Sigmoid colon (tissue), 7 donors: Measurements from ENCODE around the gene ADISSP. TPM values are rescaled to one million over a fixed set of nuclear protein-coding genes. Genes with fewer than 3 reads are reported as not detected.

ENCODE experiments used
- DNase-seq: peaks from one replicate; pipeline ENCODE4 v3.0.0-alpha.2; 2019
- H3K27ac ChIP-seq, 4 donors: fragments of 200-600 bp; sonication (generic); one replicate each; pipeline ENCODE4 v1.5.1; 2016 to 2019; ENCODE audit warnings: mild to moderate bottlenecking in 1 of 4
- H3K27me3 ChIP-seq, 3 donors: fragments of 200-600 bp; sonication (generic); one replicate each; pipeline ENCODE4 v1.5.1; 2019; ENCODE audit warnings: mild to moderate bottlenecking in 1 of 3
- H3K36me3 ChIP-seq, 4 donors: fragments of 200-600 bp; sonication (generic); one replicate each; pipeline ENCODE4 v1.5.1; 2016 to 2019
- H3K4me1 ChIP-seq, 4 donors: fragments of 200-600 bp; sonication (generic); one replicate each; pipeline ENCODE4 v1.5.1; 2017 to 2019
- H3K4me3 ChIP-seq, 4 donors: fragments of 200-600 bp; sonication (generic); one replicate each; pipeline ENCODE4 v1.5.1; 2017 to 2019; ENCODE audit warnings: mild to moderate bottlenecking in 2 of 4, moderate library complexity in 1 of 4
- H3K9me3 ChIP-seq, 4 donors: fragments of 200-600 bp in 3 of 4; sonication (generic) in 3 of 4; one replicate each; pipeline versions ENCODE4 v1.5.1 to v1.6.1; 2013 to 2019
- EP300 ChIP-seq, 4 donors: sonication (generic); formaldehyde crosslinking; IDR thresholded peaks; one replicate each; pipeline ENCODE4 v1.6.1; 2017; ENCODE audit warnings: antibody characterized with exemption in 4 of 4
- POLR2A ChIP-seq, 2 donors: fragments of 450-650 bp; IDR thresholded peaks; one replicate each; pipeline ENCODE4 v1.6.1; 2016; ENCODE audit warnings: antibody characterized with exemption in 2 of 2, mild to moderate bottlenecking in 2 of 2, moderate library complexity in 2 of 2
- POLR2AphosphoS5 ChIP-seq, 4 donors: sonication (generic); formaldehyde crosslinking; IDR thresholded peaks; one replicate each; pipeline ENCODE4 v1.6.1; 2017; ENCODE audit warnings: antibody characterized with exemption in 4 of 4
- WGBS, 2 donors: extraction: QIAGEN DNeasy Blood & Tissue Kit; methylation state at CpG; one replicate each; pipeline ENCODE4 v1.1.7; 2013; 5-methylcytosine and 5-hydroxymethylcytosine counted together
- intact Hi-C: fragments of 100-400 bp; cut with DNase I; formaldehyde crosslinking; loops from one replicate; pipeline ENCODE4 v1.15.1; 2023
- polyA plus RNA-seq, 3 donors: library from polyadenylated mRNA; stranded (reverse); fragments of 200-250 nt; gene quantifications; one replicate each; pipeline ENCODE4 v1.2.3, GENCODE V29; 2013
- total RNA-seq, 4 donors: library from RNA; depleted of rRNA; stranded (reverse); fragments of >200 nt; gene quantifications; one replicate each; pipeline ENCODE4 v1.1.0, GENCODE V29; 2016
- TF ChIP-seq, protein P1 (sequence below), 4 experiments: fragments of 450-650 bp in 3 of 4; fragments of 200-600 bp in 1 of 4; IDR thresholded peaks; one replicate each; pipeline ENCODE4 v1.5.1; 2016 to 2019; ENCODE audit warnings: antibody characterized with exemption in 4 of 4, mild to moderate bottlenecking in 3 of 4, moderate library complexity in 2 of 4
- donor health status: healthy with polysubstance abuse.
- donor health status: Bipolar disorder and iron deficiency.
- donor health status: healthy.

The ADISSP gene
- total and polyA plus RNA-seq, 7 donors: 15.7 to 116 (median 53.2) TPM

GRCh38 chr20:3800256-3800877, 32.8 kb upstream of the ADISSP start:
- DNase-seq: no peak
- WGBS, 2 donors: 66 to 92% methylated on average over 18 of the region's 18 CpGs
- Histone ChIP-seq H3K4me1 (peaks cover 0 to 49% (median 43%) of the 10 kb centered on the region in 4 donors), H3K9me3 (no peaks in the 10 kb centered on the region), H3K4me3 (no peak overlapping the region), H3K36me3 (peaks cover 11 to 68% (median 47%) of the 10 kb centered on the region in 4 donors), H3K27ac (peak overlapping the region in 3 of 4 donors; percentile 15 to 53 (median 50)), H3K27me3 (no peaks in the 10 kb centered on the region)
- intact Hi-C loops: no loop called here
- TF ChIP-seq EP300 (IDR thresholded peaks at IDR 0.05): no peak
- no peak for TF ChIP-seq POLR2AphosphoS5 (IDR thresholded peaks at IDR 0.05)
- TF ChIP-seq, protein P1, sequence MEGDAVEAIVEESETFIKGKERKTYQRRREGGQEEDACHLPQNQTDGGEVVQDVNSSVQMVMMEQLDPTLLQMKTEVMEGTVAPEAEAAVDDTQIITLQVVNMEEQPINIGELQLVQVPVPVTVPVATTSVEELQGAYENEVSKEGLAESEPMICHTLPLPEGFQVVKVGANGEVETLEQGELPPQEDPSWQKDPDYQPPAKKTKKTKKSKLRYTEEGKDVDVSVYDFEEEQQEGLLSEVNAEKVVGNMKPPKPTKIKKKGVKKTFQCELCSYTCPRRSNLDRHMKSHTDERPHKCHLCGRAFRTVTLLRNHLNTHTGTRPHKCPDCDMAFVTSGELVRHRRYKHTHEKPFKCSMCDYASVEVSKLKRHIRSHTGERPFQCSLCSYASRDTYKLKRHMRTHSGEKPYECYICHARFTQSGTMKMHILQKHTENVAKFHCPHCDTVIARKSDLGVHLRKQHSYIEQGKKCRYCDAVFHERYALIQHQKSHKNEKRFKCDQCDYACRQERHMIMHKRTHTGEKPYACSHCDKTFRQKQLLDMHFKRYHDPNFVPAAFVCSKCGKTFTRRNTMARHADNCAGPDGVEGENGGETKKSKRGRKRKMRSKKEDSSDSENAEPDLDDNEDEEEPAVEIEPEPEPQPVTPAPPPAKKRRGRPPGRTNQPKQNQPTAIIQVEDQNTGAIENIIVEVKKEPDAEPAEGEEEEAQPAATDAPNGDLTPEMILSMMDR (IDR thresholded peaks at IDR 0.05): no peak
- TF ChIP-seq POLR2A (IDR thresholded peaks at IDR 0.05): no peak

DNA sequence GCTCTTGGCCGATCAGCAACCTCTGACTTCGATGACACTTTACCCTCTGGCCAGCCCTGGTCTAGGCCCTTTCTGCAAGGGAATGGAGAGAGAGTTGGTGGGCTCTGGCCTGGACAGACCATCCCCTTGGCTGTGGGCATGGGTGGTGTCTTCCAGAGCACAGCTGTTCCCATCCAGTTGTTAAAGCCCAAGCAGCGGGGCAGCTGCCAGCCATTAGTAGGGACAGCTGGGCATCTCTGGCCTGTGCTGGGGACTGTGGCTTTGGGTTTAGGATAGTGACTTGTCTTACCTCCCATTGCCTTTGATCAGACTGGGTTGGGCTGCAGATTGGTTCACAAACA, 31.3 kb upstream of the ADISSP start:
- Histone ChIP-seq H3K27ac (peak overlapping the region; percentile 47 to 99 (median 74)), H3K36me3 (peaks cover 10 to 53% (median 40%) of the 10 kb centered on the region in 4 donors)
- 83 to 92% methylated on average over 3 of the region's 3 CpGs for WGBS, 2 donors

GRCh38 chr20:3798373-3798768, 30.8 kb upstream of the ADISSP start:
- peaks cover 7 to 48% (median 35%) of the 10 kb centered on the region in 4 donors for H3K36me3 ChIP-seq
- H3K27me3 ChIP-seq: no peaks in the 10 kb centered on the region
- no peak for DNase-seq
- peaks cover 0 to 50% (median 44%) of the 10 kb centered on the region in 4 donors for H3K4me1 ChIP-seq
- intact Hi-C loops: no loop called here
- H3K4me3 ChIP-seq: no peak overlapping the region
- TF ChIP-seq POLR2AphosphoS5 (IDR thresholded peaks at IDR 0.05): no peak
- no peak for TF ChIP-seq EP300 (IDR thresholded peaks at IDR 0.05)
- TF ChIP-seq POLR2A (IDR thresholded peaks at IDR 0.05): no peak
- TF ChIP-seq, protein P1 (IDR thresholded peaks at IDR 0.05): no peak
- WGBS, 2 donors: 69 to 74% methylated on average over 5 of the region's 5 CpGs
- peak overlapping the region; percentile 47 to 99 (median 74) for H3K27ac ChIP-seq
- no peaks in the 10 kb centered on the region for H3K9me3 ChIP-seq

More for the DNA sequence above, 31.3 kb upstream of the ADISSP start:
- H3K4me3 ChIP-seq: no peak overlapping the region
- peaks cover 0 to 50% (median 44%) of the 10 kb centered on the region in 4 donors for H3K4me1 ChIP-seq
- H3K9me3 ChIP-seq: no peaks in the 10 kb centered on the region
- intact Hi-C loops: no loop called here
- DNase-seq: no peak
- H3K27me3 ChIP-seq: no peaks in the 10 kb centered on the region
- no peak for TF ChIP-seq POLR2AphosphoS5 (IDR thresholded peaks at IDR 0.05)
- TF ChIP-seq, protein P1 (IDR thresholded peaks at IDR 0.05): no peak
- TF ChIP-seq EP300 (IDR thresholded peaks at IDR 0.05): no peak
- TF ChIP-seq POLR2A (IDR thresholded peaks at IDR 0.05): no peak

GRCh38 chr20:3797592-3798372, 30.2 kb upstream of the ADISSP start:
- intact Hi-C loops: loop anchor here (2.0 kb wide), 1 partner anchor 13 kb away; no protein-coding TSS in a partner anchor
- TF ChIP-seq POLR2A (IDR thresholded peaks at IDR 0.05) (no peak), POLR2AphosphoS5 (IDR thresholded peaks at IDR 0.05) (no peak), EP300 (IDR thresholded peaks at IDR 0.05) (no peak)
- TF ChIP-seq, protein P1 (IDR thresholded peaks at IDR 0.05): no peak
- Histone ChIP-seq H3K27ac (peak overlapping the region; percentile 47 to 99 (median 98)), H3K4me1 (peaks cover 0 to 50% (median 44%) of the 10 kb centered on the region in 4 donors), H3K27me3 (no peaks in the 10 kb centered on the region), H3K4me3 (peak overlapping the region in 3 of 4 donors; percentile 68 to 79 (median 72)), H3K36me3 (peaks cover 7 to 42% (median 30%) of the 10 kb centered on the region in 4 donors), H3K9me3 (no peaks in the 10 kb centered on the region)
- DNase-seq: no peak
- 46 to 53% methylated on average over 19 of the region's 19 CpGs for WGBS, 2 donors
